Activated naive CD8-positive, alpha-beta T cell treated with anti-CD3 and anti-CD28 coated beads, Interleukin-2, amount 50 U/mL, for 24 hours (primary cell): ENCODE measurements around the gene MMP28.

Experiments
- ATAC-seq: fragments of 150-1000 bp; cut with Tn5 transposase; one replicate; pipeline ENCODE4 v1.10.0; 2021
- DNase-seq: peaks from one replicate; pipeline ENCODE4 v3.0.0; 2021
- H3K27ac Mint-ChIP-seq: one replicate; pipeline ENCODE4 v1.8.0; 2021; ENCODE audit warnings: mild to moderate bottlenecking, mixed read lengths
- H3K27me3 Mint-ChIP-seq: one replicate; pipeline ENCODE4 v1.8.0; 2021; ENCODE audit warnings: mixed read lengths
- H3K36me3 Mint-ChIP-seq: one replicate; pipeline ENCODE4 v1.8.0; 2021; ENCODE audit warnings: low read depth, mixed read lengths
- H3K4me1 Mint-ChIP-seq: one replicate; pipeline ENCODE4 v1.8.0; 2021; ENCODE audit warnings: mixed read lengths
- H3K4me3 Mint-ChIP-seq: one replicate; pipeline ENCODE4 v1.8.0; 2021; ENCODE audit warnings: mild to moderate bottlenecking, moderate library complexity, mixed read lengths
- H3K9me3 Mint-ChIP-seq: one replicate; pipeline ENCODE4 v1.8.0; 2021; ENCODE audit warnings: mixed read lengths

Gene MMP28, protein sequence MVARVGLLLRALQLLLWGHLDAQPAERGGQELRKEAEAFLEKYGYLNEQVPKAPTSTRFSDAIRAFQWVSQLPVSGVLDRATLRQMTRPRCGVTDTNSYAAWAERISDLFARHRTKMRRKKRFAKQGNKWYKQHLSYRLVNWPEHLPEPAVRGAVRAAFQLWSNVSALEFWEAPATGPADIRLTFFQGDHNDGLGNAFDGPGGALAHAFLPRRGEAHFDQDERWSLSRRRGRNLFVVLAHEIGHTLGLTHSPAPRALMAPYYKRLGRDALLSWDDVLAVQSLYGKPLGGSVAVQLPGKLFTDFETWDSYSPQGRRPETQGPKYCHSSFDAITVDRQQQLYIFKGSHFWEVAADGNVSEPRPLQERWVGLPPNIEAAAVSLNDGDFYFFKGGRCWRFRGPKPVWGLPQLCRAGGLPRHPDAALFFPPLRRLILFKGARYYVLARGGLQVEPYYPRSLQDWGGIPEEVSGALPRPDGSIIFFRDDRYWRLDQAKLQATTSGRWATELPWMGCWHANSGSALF

DNA sequence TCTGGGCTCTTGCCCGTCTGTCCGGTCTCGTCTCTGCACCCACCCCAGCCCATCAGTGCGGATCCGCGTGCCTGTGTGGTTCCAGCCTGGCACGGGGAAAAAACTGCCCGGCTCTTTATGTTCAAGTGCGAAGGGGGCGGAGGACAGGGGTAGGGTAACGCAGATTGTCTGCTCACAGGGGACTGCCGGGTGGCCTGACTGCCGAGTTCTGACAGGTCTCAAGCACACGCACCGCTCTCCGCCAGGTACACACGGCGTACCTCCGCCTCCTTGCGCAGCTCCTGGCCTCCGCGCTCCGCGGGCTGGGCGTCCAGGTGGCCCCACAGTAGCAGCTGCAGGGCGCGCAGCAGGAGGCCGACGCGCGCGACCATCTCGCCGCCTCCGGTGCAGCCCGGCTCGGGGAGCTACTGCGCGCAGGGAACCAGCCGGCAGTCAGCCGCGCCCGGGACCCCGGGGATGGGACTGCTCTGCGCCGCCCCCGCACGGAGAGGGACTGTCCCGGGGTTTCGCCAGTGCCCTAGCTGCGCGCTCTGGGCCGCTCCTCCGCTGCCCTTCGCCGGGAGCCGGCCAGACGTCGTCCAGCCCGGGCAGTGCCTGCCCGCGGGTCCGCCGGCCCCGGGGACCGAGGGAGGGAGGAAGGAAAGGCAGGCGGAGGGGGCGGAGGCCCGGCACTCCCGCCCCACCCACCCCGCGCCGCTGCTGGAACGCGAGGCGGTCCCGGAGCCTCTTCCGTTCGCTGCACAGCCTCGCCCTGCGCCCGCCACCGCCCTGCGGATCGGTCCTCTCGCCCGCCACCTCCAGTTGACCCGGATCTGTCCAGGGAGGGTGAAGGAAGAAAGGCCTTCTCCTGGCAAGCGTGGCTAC, at the start of gene MMP28:
Gene MMP28, minus strand, starts transcription at position 635 of the 864 bp plus-strand sequence. Its CDS starts 264 bp downstream, at position 371.
- peaks cover 41% of the 10 kb centered on the region for H3K27me3 Mint-ChIP-seq
- ATAC-seq (peak; percentile 71), DNase-seq (peak; percentile 60)
- H3K27ac Mint-ChIP-seq = no peak within 1 kb of the TSS
- peak within 1 kb of the TSS; percentile 66 for H3K4me3 Mint-ChIP-seq
- H3K4me1 Mint-ChIP-seq = peaks cover 19% of the 10 kb centered on the region
- H3K36me3 Mint-ChIP-seq = no peaks in the 10 kb centered on the region
- no peaks in the 10 kb centered on the region for H3K9me3 Mint-ChIP-seq

DNA sequence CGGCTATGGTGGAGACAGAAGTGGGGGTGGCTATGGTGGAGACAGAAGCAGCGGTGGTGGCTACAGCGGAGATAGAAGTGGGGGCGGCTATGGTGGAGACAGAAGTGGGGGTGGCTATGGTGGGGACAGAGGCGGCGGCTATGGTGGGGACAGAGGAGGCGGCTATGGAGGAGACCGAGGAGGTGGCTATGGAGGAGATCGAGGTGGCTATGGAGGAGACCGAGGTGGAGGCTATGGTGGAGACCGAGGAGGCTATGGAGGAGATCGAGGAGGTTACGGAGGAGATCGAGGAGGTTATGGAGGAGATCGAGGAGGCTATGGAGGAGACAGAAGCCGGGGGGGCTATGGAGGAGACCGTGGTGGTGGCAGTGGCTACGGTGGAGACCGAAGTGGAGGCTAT, 49.1 kb upstream of the MMP28 start:
- Mint-ChIP-seq H3K27me3 (no peaks in the 10 kb centered on the region), H3K36me3 (peaks cover 51% of the 10 kb centered on the region), H3K4me3 (no peak overlapping the region), H3K4me1 (peaks cover 3% of the 10 kb centered on the region), H3K9me3 (no peaks in the 10 kb centered on the region), H3K27ac (no peak overlapping the region)
- no peak for DNase-seq
- ATAC-seq = no peak

DNA sequence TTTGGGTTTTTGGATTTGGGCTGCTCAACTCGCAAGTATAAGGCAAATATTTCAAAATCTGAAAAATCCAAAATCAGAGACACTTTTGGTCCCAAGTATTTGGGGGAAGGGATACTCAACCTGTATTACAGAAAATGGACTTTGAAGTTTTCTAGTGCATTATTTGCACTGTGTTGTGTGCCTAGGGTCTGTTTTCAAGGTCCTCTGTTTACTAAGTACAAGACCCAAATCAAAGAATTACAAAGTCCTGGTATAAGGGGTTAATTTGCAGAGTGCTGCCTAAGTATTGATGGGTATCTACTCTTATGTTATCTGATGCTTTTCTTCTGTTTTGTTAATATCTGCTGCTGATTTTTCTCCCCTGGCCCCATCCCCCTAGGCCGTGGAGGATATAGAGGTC, 48.3 kb upstream of the MMP28 start:
- no peak for DNase-seq
- Mint-ChIP-seq H3K27ac (no peak overlapping the region), H3K4me3 (no peak overlapping the region), H3K9me3 (no peaks in the 10 kb centered on the region), H3K4me1 (peaks cover 2% of the 10 kb centered on the region), H3K36me3 (peaks cover 50% of the 10 kb centered on the region), H3K27me3 (no peaks in the 10 kb centered on the region)
- no peak for ATAC-seq

DNA sequence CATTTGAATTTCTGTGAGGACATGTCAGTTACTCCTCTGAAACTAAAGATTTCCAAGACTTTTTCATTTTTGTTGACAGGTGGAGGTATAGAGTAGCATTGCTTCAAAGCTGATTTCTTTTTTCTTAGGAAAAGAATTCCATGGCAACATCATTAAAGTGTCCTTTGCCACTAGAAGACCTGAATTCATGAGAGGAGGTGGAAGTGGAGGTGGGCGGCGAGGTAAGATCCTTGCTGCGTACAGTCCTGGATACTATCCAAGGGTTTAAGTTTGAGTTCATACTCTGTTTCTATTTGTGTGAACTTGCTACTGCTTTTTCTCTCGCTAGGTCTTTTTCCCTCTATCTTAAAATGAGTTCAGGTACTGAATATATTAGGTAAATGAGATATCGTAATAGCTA, 46.8 kb upstream of the MMP28 start:
- no peak for ATAC-seq
- Mint-ChIP-seq H3K36me3 (peaks cover 50% of the 10 kb centered on the region), H3K27ac (no peak overlapping the region), H3K4me1 (peaks cover 6% of the 10 kb centered on the region), H3K27me3 (no peaks in the 10 kb centered on the region), H3K4me3 (no peak overlapping the region), H3K9me3 (no peaks in the 10 kb centered on the region)
- DNase-seq = no peak

DNA sequence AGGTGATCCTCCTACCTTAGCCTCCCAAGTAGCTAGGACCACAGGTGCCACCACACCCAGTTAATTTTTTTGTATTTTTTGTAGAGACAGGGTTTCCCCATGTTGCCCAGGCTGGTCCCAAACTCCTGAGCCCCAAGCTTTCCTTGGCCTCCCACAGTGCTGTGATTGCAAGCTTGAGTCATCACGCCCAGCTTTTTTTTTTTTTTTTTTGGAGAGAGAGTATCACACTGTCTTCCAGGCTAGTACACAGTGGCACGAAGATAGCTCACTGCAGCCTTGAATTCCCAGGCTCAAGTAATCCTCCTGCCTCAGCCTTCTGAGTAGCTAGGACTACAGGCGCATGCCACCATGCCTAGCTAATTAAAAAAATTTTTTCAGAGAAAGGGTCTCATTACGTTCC, 46.1 kb upstream of the MMP28 start:
- H3K4me1 Mint-ChIP-seq = peaks cover 6% of the 10 kb centered on the region
- no peak for ATAC-seq
- H3K27ac Mint-ChIP-seq = no peak overlapping the region
- no peaks in the 10 kb centered on the region for H3K9me3 Mint-ChIP-seq
- no peak for DNase-seq
- H3K36me3 Mint-ChIP-seq = peaks cover 56% of the 10 kb centered on the region
- H3K4me3 Mint-ChIP-seq = no peak overlapping the region
- no peaks in the 10 kb centered on the region for H3K27me3 Mint-ChIP-seq

DNA sequence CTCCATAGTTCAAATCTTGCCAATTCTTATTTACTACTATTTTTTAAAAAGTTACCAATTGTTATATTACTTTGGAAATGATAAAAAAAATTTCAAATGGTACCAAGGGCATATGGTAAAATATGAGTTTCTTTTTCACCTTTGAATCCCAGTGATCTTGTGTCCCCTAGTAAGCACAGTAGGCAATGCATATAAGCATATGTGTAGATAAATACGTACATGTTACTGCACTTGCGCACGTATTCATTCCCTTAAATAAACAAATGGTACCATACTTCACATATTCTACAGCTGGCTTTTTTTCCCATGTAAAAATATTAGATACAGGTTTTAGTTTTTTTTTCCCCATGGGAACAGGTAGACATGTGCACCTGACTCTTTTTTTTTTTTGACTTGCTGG, 45.7 kb upstream of the MMP28 start:
- DNase-seq = no peak
- Mint-ChIP-seq H3K4me1 (peaks cover 6% of the 10 kb centered on the region), H3K9me3 (no peaks in the 10 kb centered on the region), H3K27me3 (no peaks in the 10 kb centered on the region), H3K36me3 (peaks cover 60% of the 10 kb centered on the region), H3K27ac (no peak overlapping the region), H3K4me3 (no peak overlapping the region)
- ATAC-seq = no peak

DNA sequence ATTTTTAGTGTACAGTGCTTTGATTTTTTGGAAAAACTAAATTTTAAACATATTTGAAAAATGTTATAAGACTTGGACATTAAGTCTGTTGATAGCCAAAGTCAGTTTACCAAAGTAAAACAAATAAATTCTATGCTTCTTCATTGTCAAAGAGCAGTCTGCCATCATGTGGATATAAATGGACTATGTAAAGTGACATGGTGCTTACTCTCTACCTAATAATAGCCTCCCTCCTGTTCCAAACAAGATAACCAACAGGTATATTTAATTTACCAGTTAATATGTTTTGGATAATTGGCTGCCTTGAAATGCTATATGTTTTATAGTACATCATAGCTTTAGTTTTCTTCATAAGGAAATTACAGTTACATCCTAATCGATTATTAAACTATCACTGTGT, 29.8 kb upstream of the MMP28 start:
- no peak overlapping the region for H3K27ac Mint-ChIP-seq
- H3K9me3 Mint-ChIP-seq = no peaks in the 10 kb centered on the region
- ATAC-seq (no peak), DNase-seq (no peak)
- no peak overlapping the region for H3K4me3 Mint-ChIP-seq
- H3K4me1 Mint-ChIP-seq = peaks cover 1% of the 10 kb centered on the region
- no peaks in the 10 kb centered on the region for H3K27me3 Mint-ChIP-seq
- peaks cover 64% of the 10 kb centered on the region for H3K36me3 Mint-ChIP-seq

DNA sequence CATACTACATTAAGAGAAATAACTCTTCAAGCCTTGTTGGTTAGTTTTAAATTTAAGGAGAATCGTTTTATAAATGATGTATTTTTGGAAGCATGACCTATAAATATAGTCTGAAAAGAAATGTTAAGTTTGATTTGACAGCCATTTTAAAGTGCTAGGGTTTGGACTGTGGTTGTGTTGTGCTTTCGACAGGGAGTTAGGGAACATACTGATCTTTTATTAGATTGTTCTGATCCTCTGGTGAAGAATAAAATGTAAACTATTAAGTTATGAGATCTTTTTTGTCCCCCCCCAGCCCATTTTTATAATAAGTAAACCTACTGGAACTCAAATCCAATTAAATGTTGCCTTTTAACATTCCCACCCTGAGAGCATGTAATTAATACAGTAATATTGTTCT, 25.9 kb upstream of the MMP28 start:
- Mint-ChIP-seq H3K4me1 (peaks cover 9% of the 10 kb centered on the region), H3K36me3 (peaks cover 69% of the 10 kb centered on the region), H3K27ac (no peak overlapping the region), H3K27me3 (no peaks in the 10 kb centered on the region), H3K4me3 (no peak overlapping the region), H3K9me3 (no peaks in the 10 kb centered on the region)
- DNase-seq (no peak), ATAC-seq (no peak)

DNA sequence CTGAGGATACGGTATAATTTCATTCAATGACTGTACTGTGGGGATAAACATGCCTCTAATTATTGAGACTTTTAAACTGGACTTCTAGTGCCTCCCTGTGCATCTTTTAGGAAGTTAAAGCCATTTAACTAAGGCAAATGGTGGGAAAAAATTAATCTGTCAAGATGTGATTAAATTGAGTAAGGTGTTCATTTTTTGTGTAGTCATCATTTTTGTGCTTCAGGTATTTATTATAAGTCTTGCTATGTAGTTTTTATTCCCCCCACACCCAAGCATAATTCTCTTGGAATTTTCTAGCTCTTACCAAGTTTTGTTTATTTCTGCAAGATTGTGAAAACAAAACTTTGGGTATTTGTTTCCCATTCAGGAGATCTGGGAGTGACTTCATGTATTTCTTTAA, 24.0 kb upstream of the MMP28 start:
- DNase-seq (no peak), ATAC-seq (no peak)
- Mint-ChIP-seq H3K4me1 (peaks cover 24% of the 10 kb centered on the region), H3K9me3 (no peaks in the 10 kb centered on the region), H3K27ac (peak overlapping the region; percentile 52), H3K36me3 (peaks cover 65% of the 10 kb centered on the region), H3K27me3 (no peaks in the 10 kb centered on the region), H3K4me3 (no peak overlapping the region)

DNA sequence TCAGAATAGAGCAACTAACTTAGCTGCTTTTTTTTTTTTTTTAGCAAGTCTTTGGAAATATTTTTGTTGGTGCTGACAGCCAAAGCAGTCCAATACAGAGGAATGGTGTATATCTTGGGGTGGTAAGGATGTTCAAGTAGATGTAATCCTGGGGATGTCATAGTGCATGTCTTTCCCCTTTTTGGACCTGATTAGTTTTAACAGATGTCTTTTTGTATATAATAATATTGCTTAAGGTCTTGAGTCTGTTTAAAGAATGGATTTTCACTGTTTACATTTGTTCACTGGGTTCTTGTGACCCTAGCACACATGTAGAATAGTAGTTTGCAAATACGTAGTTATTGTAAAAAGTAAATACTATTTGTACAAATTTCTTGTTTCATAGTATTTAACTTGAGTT, 21.8 kb upstream of the MMP28 start:
- no peaks in the 10 kb centered on the region for H3K9me3 Mint-ChIP-seq
- no peak for DNase-seq
- H3K27ac Mint-ChIP-seq = peak overlapping the region; percentile 5
- H3K4me3 Mint-ChIP-seq = no peak overlapping the region
- H3K36me3 Mint-ChIP-seq = peaks cover 55% of the 10 kb centered on the region
- no peaks in the 10 kb centered on the region for H3K27me3 Mint-ChIP-seq
- peaks cover 41% of the 10 kb centered on the region for H3K4me1 Mint-ChIP-seq
- ATAC-seq = no peak

DNA sequence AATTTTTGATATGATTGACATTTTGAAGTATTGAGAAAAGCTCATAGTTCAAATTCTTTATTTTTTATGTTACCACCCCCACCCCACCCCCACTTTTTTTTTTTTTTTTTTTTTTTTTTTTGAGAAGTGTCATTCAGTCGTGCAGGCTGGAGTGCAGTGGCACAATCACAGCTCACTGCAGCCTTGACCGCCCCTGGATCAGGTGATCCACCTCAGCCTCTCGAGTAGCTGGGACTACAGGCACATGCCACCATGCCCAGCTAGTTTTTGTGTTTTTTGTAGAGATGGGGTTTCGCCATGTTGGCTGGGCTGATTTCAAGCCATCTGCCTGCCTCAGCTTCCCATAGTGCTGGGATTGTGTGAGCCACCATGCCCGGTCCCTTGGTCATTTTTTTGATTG, 21.3 kb upstream of the MMP28 start:
- ATAC-seq = no peak
- peaks cover 56% of the 10 kb centered on the region for H3K36me3 Mint-ChIP-seq

DNA sequence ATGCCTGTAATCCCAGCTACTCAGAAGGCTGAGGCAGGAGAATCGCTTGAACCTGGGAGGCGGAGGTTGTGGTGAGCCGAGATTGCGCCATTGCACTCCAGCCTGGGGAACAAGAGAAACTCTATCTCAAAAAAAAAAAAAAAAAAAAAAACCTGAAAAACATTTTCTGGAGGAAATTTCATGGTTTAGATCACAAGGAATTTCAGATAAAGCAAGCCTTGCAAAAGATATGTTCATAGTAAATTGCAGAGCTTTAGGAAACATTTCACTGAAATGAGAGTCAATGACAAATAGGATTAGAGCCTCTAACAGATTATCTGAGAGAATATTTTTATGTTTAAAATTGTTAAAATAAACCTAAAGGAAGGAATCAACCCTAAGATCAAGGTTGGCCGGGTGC, 17.0 kb upstream of the MMP28 start:
- H3K4me3 Mint-ChIP-seq = no peak overlapping the region
- no peak overlapping the region for H3K27ac Mint-ChIP-seq
- peaks cover 67% of the 10 kb centered on the region for H3K4me1 Mint-ChIP-seq
- no peak for ATAC-seq
- H3K36me3 Mint-ChIP-seq = peaks cover 47% of the 10 kb centered on the region
- no peaks in the 10 kb centered on the region for H3K9me3 Mint-ChIP-seq
- no peak for DNase-seq
- no peaks in the 10 kb centered on the region for H3K27me3 Mint-ChIP-seq

More for the DNA sequence above, 21.3 kb upstream of the MMP28 start:
- H3K4me3 Mint-ChIP-seq = no peak overlapping the region
- DNase-seq = no peak
- peak overlapping the region; percentile 5 for H3K27ac Mint-ChIP-seq
- H3K27me3 Mint-ChIP-seq = no peaks in the 10 kb centered on the region
- H3K4me1 Mint-ChIP-seq = peaks cover 46% of the 10 kb centered on the region
- no peaks in the 10 kb centered on the region for H3K9me3 Mint-ChIP-seq

DNA sequence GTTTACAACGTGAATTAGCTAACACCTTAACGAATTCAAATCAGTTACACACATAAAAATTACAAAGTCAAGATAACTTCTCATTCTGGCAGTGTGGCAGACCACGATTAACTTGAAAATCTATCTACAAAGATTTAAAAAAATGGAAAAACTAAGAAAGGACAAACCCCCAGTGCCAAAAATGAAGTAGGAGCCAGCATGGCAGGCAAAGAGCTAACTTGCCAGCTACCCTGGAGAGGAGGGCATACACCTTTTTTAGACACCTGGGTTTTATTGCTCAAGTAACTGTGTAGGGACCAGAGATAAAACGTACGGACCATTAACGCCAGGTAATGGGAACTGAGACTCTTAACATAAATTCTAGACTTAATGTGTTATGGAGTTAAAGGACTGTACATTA, 16.3 kb upstream of the MMP28 start:
- Mint-ChIP-seq H3K27ac (no peak overlapping the region), H3K36me3 (peaks cover 44% of the 10 kb centered on the region), H3K4me3 (peak overlapping the region; percentile 91), H3K9me3 (no peaks in the 10 kb centered on the region), H3K27me3 (no peaks in the 10 kb centered on the region), H3K4me1 (peaks cover 68% of the 10 kb centered on the region)
- ATAC-seq (no peak), DNase-seq (no peak)

DNA sequence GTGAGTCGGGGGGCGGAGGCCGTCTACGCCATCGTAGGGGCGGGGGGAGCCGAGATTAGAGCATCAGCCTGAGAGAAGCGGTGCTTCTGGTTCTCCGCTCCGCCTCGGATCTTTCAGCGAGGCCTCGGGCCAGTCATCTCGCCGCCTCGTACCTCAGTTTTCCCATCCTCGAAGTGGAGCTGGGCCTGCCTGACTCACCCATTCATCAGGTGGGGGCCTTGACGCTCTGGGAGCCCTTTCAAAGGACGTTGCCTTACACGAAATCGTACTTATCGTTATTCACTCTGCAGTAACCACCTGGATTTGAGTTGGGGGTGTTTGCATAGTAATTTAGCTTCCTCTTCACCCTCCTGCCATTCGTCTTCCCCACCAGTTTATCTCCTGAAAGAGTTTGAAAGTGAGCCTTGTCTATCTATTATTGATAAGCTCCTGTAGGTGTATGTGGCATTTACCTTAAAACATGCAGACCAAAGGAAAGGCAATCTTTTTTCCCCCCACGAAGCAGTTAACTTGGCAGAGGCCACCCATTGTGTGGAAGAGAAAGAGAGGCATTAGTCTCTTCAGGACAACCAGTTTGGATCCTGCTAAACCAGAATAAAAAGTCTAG, 14.5 kb upstream of the MMP28 start:
- Mint-ChIP-seq H3K4me1 (peaks cover 58% of the 10 kb centered on the region), H3K36me3 (peaks cover 34% of the 10 kb centered on the region), H3K9me3 (no peaks in the 10 kb centered on the region), H3K27ac (peak overlapping the region; percentile 93), H3K27me3 (no peaks in the 10 kb centered on the region), H3K4me3 (peak overlapping the region; percentile 91)
- DNase-seq = no peak
- no peak for ATAC-seq
